ENCODE results near the gene SPATA2L.
"Not testable (repeated sequence)": the region's sequence is repeated elsewhere in the genome, so short reads cannot be mapped to it uniquely, and the experiment has no call there.

The SPATA2L gene

DNA sequence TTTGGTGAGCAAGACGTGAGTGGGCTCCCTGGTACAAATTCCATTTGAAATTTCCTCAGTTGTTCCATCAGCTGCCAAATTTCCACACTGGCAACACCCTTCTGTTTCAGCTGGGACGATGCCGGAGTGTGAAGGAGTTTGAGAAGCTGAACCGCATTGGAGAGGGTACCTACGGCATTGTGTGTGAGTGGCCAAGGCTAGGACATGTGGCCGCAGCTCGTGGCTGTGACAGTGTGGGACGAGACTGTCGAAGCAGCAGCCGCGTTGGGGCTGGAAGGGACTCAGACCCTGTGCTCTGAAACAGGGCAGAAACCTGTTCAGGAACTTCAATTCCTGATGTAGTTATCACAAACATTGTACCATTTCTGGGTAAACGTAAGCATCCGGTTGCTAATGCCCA lies 12.4 kb downstream of the SPATA2L start:
- DNase-seq = no peak

DNA sequence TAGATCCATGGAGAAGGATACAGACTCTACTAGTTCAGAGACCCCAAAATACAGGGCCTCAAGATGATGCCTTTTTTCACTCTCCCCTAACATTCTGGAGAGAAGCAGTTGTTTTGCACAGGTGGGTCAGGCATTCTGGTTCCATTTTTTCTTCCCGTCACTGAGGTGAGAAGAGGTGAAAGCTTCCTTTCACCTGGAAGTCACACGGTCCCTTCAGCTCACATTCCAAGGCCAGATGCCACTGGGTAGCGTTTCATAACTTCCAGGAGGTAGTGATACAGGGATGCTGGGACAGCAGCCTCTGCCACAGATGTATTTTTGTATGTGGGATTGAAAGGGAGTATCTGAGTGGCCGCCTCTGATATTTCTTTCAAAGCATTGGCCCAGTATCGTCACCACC lies 13.1 kb downstream of the SPATA2L start:
- no peak for DNase-seq

DNA sequence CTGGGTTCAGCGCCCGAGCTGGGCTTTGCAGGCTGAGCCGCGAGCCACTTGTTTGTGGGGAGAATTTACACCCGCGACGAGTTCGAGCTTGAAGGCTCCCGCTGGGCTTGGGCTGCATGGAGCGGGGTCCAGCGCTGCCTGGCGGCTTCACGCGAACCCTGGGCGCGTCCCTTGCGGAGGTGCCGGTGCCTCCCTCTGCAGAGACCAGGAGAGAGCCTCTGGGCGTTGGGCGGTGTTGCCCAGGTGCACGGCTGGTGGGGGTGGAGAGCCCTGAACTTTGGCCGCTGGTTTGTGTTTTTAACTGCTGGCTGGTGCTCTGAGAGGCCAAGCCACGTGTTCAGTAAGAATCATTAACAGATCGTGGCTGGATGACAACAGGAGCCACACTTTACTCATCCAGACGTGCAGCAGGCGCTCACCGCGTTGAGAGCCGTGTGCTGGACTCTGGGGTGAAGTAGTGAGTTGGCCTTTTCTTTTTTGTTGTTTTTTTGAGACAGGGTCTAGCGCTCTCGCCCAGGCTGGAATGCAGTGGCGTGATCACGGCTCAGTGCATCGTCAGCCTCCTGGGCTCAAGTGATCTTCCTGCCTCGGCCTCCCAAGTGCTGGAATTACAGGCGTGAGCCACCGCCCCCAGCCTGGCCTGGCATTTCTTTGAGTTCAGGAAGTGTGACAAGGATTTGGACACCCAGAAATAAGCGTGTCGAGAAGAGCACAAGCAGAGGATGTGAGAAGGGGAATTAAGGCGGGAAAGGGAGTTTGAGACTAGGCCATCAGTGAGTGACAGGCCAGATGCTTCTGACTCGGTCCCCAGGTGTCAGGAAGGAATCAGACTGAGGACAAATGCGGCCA lies 14.2 kb downstream of the SPATA2L start:
- DNase-seq = peak in 1 of 2 experiments; percentile 21

DNA sequence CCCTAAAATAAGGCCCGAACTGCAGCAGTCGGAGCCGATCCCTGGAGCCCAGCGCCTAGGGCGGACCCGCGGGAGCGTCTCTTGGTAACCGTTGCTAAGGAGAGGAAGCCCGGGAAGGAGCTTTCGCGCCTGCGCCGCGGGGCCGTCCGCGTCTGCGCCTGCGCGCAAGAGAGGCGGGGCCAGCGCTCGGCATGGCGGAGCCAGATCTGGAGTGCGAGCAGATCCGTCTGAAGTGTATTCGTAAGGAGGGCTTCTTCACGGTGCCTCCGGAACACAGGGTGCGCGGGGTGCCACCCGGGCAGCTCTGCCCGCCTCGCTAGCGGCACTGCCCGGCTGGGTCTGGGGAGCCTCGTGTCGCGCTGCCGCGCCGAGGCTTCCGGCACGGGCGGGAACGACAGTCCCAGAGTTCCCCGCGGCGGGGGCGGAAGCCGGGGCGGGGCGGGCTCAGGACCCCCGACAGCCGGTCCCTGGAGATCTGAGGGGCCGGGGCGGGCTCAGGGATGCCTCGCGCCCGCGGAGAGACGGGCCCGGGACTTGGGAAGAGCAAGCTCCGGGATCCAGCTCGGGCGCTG lies 14.9 kb downstream of the SPATA2L start, which contains the start of gene CDK10:
Gene CDK10 (plus strand): TSS at position 170 of the 572 bp plus-strand sequence. CDS start 22 bp downstream, at position 192.
- peak; percentile 90 to 92 for DNase-seq

GRCh38 chr16:89685916-89686315 lies 15.6 kb downstream of the SPATA2L start:
- no peak for DNase-seq

GRCh38 chr16:89678258-89678657 lies 23.2 kb downstream of the SPATA2L start:
- no peak for DNase-seq

DNA sequence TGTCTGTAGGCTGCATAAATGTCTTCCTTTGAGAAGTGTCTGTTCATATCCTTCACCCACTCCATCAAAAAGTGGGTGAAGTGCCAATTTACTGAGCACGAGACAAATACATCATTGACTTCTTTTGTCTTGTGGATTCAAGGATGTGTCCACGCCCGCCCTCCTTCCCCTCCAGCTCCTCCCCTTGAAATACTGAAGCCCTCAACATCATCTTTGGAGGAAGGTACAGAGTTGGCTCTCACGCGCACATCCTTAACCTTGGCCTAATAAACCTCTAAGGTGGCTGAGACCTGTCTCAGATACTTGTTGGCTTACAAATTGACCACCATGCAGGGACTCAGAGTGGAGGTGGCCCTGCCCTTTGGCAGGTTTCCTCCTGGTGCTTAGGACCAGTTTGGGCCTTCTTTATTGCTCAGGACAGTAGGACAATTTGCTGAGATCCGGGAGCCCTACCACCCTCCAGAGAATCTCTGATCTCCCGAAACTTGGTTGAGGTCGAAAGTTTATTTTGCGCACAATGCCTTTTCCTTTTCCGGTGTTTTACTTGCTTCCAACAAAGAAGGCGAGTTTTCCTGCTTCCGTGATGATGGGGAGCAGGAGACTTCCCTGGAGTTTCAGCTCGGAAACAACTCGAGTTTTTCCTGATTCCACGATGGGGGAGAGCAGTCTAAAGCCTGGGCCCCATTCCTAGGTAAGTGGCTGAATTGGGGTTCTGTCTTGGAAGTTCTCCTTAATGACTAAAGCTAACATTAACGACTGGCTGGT lies 29.1 kb downstream of the SPATA2L start:
- DNase-seq = no peak

DNA sequence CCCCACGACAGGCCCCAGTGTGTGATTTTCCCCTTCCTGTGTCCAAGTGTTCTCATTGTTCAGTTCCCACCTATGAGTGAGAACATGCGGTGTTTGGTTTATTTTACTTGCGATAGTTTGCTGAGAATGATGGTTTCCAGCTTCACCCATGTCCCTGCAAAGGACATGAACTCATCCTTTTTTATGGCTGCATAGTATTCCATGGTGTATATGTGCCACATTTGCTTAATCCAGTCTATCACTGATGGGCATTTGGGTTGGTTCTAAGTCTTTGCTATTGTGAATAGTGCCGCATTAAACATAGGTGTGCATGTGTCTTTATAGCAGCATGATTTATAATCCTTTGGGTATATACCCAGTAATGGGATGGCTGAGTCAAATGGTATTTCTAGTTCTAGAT lies 29.9 kb downstream of the SPATA2L start:
- not testable (repeated sequence) for DNase-seq

GRCh38 chr16:89670496-89671431 lies 30.7 kb downstream of the SPATA2L start:
- no peak for DNase-seq

- no peak for DNase-seq
Measured at GRCh38 chr16:89669755-89670154, 31.8 kb downstream of the SPATA2L start.

DNA sequence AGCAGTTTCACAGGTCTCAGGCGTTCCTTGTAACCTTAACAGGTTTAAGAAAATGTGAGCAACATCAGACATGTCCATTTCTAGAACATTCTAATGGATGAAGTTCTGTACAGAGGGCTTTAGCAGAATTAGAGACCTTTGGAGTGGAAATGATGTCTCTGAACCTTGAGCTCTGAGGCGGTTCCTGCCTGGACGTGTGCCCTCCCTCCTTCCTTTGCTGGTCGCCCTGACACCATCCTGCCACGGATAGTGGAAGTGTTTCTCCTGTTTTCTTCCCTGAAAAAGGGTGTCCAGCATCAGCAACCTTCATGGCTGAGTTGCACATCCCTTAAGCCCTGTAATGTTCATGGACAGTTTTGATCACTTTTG lies 32.7 kb downstream of the SPATA2L start:
- DNase-seq = no peak

GRCh38 chr16:89667633-89668032 lies 33.9 kb downstream of the SPATA2L start:
- DNase-seq = no peak

- peak; percentile 23 to 30 for DNase-seq
Measured at GRCh38 chr16:89667000-89667399, 34.5 kb downstream of the SPATA2L start.

DNA sequence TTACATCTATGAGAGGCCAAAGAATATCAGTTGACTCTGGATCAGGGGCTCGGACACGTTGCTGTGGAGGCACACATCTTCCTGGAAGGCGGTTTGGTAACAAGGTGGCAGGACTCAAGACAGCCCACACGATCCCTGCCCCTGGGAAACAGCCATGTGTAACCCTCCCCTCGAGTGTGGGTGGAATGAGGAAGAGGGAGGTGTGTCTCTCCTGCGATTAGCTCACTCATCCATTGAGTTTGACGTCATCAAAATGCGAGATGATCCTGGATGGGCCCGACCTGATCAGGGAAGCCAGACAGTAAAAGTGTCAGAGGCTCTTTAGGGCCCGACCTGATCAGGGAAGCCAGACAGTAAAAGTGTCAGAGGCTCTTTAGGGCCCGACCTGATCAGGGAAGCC lies 37.3 kb downstream of the SPATA2L start:
- not testable (repeated sequence) for DNase-seq

DNA sequence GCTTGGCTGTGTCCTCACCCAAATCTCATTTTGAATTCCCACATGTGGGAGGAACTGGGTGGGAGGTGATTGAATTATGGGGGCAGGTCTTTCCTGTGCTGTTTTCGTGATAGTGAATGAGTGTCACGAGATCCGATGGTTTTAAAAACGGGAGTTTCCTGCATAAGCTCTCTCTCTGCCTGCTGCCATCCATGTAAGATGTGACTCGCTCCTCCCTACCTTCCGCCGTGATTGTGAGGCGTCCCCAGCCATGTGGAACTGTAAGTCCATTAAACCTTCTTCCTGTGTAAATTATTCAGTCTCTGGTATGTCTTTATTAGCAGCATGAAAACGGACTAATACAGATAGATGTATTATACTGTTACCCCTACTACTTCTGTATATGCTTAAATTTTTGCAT lies 40.3 kb downstream of the SPATA2L start:
- no peak for DNase-seq

DNA sequence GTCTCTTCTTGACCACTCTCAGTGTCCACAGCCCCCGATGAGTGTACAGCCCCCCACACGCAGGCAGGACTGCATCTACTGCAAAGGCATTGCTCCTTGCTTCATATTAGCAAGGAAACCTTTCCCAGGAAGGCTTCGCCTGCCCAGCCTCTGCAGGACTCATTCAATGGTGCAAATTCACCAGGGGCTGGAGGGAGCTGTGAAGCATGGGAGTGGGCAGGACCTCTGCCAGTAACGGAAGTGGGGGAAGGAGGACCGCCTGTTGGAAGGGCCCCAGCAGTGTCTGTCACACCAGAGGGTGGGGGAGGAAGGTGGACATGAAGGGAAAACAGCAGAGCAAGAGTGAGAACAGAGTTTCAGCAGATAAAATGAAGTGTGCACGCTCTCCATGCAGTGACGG lies 41.4 kb downstream of the SPATA2L start:
- no peak for DNase-seq

DNA sequence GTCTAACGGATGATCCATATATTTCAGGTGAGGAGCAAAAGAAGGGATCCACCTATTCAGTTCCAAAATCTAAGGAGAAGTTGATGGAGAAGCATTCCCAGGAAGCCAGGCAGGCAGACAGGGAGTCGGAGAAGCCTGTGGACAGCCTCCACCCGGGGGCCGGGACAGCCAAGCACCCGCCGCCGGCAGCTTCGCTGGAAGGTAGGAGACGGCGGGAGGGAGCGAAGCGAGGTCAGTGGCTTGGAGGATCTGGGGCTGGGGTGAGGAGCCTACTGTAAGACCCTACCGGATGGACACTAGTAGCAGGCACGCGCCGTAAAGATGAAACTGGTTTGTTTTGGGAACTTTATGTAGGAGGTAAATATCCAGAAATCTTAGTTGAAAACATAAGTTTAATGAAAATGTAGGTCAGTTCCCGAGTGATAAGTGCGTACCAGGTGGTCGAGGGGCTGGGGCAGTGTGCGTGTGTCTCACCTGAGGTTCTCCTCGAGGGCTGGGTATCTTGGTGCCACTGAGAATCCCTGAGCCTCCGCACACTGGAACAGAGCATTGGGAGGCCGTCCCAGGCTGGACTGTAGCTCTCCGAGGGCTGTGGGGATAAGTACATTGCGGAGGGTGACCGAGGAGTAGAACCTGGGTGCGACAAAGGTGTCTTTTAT lies 43.2 kb downstream of the SPATA2L start:
- DNase-seq = peak; percentile 33 to 44

DNA sequence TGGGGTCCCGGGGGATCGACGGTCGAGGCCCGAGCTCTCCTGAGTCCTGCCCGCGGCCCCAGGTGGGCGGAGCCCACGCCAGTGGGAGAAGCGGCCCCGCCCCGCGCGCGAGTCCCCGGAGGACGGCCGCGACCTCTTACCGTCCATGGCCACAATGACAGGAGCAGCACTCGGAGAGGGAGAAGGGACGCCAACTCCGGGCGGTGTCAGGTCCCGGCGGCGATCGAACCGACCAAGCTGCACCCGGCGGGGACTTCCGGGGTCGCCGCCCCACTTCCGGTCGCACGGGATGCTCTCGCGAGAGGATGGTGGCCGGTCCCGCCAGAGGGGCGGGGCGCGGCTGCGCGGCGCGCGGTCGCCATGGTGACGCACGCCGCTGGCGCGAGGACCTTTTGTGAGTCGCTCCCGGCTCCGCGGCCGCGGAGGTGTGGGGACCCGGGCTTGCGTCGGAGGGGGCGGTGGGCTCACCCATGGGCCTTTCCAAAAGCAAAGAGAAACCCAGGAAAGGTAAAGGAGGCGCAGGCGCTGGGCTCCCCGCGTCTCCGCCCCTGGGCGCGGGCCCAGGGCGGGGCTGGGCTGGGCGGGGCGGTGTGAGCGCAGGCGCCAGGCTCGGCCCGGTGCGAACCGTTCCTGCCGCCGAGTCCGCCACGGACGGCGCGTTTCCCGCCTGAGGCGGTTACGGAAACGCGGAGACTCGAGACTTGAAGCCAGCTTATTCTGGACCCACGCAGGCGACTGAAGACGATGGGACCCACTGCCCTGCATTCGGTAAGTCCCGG lies 43.9 kb downstream of the SPATA2L start, which contains the start of the genes CHMP1A and SPATA33:
Gene CHMP1A (minus strand): TSS at position 267 of the 779 bp plus-strand sequence. CDS start 120 bp downstream, at position 147.
Gene SPATA33 (plus strand): TSS at position 395 of the 779 bp plus-strand sequence. CDS start 76 bp downstream, at position 471.
- DNase-seq = peak; percentile 91 to 93

DNA sequence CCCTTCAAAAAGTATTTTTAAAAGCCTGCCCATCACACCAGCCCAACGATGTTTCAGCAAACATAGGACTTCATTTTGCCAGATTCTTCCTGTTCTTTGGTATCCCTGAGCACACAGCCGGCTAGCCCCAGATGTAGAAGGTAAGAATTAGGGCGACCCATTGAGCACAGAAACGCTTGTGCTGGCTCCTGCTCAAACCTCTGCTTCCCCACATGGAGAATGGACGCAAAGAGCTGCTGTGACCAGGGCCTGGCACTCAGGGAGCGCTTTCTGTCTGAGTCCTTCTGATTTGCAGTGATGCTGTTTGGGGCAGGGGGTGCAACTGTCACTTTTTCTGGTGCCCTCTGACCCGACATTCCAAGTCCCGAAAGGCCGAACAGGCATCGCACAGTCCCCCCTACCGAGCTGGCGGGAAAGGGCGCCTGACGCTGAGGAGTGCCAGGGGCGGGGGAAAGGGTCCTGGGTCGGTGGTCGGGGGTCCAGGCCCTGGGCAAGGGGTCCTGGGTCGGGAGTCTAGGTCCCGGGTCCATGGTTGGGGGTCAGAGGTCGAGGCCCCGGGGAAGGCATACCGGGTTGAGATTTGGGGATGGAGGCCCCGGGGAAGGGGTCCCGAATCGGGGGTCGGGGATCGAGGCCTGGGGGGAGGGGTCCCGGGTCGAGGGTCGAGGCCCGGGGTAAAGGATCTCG lies 44.9 kb downstream of the SPATA2L start:
- DNase-seq = no peak

GRCh38 chr16:89655062-89655643 lies 46.4 kb downstream of the SPATA2L start:
- DNase-seq = no peak
